Measurements from ENCODE around the gene RARA.

The RARA gene

GRCh38 chr17:40316571-40317344, 7.8 kb downstream of the RARA start:
- peak in 1 of 5 donors; percentile 1 for DNase-seq

- DNase-seq, result peak in 3 of 5 donors; percentile 38 to 49 (median 47)
Observed at GRCh38 chr17:40317345-40317873, 8.4 kb downstream of the RARA start.

- peak; percentile 87 to 94 (median 89) for DNase-seq
Observed at GRCh38 chr17:40317880-40318829, 9.2 kb downstream of the RARA start.

- no peak for DNase-seq
Observed at GRCh38 chr17:40318830-40319391, 9.9 kb downstream of the RARA start.

- peak; percentile 78 to 82 (median 80) for DNase-seq
Observed at GRCh38 chr17:40319651-40320540, 10.9 kb downstream of the RARA start.

GRCh38 chr17:40320756-40321523, 12.0 kb downstream of the RARA start:
- DNase-seq, result peak in 4 of 5 donors; percentile 48 to 61 (median 56)

- no peak for DNase-seq
Observed at GRCh38 chr17:40321524-40321929, 12.5 kb downstream of the RARA start.

GRCh38 chr17:40321961-40322357, 13.0 kb downstream of the RARA start:
- DNase-seq, result no peak

GRCh38 chr17:40322358-40323315, 13.7 kb downstream of the RARA start:
- peak; percentile 82 to 94 (median 88) for DNase-seq

GRCh38 chr17:40323391-40324381, 14.7 kb downstream of the RARA start:
- peak; percentile 58 to 82 (median 78) for DNase-seq

GRCh38 chr17:40325156-40326013, 16.4 kb downstream of the RARA start:
- DNase-seq, result peak in 3 of 5 donors; percentile 39 to 60 (median 41)

GRCh38 chr17:40326014-40326831, 17.2 kb downstream of the RARA start:
- DNase-seq, result peak; percentile 46 to 85 (median 55)

GRCh38 chr17:40326832-40327199, 17.8 kb downstream of the RARA start:
- DNase-seq, result no peak

- peak in 1 of 5 donors; percentile 34 for DNase-seq
Observed at GRCh38 chr17:40327244-40327729, 18.3 kb downstream of the RARA start.

- DNase-seq, result no peak
Observed at GRCh38 chr17:40327735-40328385, 18.9 kb downstream of the RARA start.

- no peak for DNase-seq
Observed at GRCh38 chr17:40328386-40328766, 19.4 kb downstream of the RARA start.

Data from T-helper 1 cell (primary cell).